ENCODE data around the gene BANF2.

The BANF2 gene

GRCh38 chr20:17711267-17711627, 11.5 kb downstream of the BANF2 start:
- Histone ChIP-seq H3K36me3 (ENCODE audit: low read depth) (no peaks in the 10 kb centered on the region), H3K9me3 (ENCODE audit: severe bottlenecking) (no peaks in the 10 kb centered on the region), H3K27ac (ENCODE audit: poor library complexity, severe bottlenecking) (no peak overlapping the region), H3K4me1 (ENCODE audit: insufficient read depth, poor library complexity, severe bottlenecking) (no peaks in the 10 kb centered on the region), H3K4me3 (ENCODE audit: severe bottlenecking) (no peak overlapping the region), H3K27me3 (ENCODE audit: insufficient read depth, poor library complexity, severe bottlenecking) (no peaks in the 10 kb centered on the region)
- ATAC-seq (ENCODE audit: low read depth) (no peak), DNase-seq (ENCODE audit: low spot score) (no peak)
- TF ChIP-seq CTCF (IDR thresholded peaks at IDR 0.05; ENCODE audit: poor library complexity, severe bottlenecking): no peak

DNA sequence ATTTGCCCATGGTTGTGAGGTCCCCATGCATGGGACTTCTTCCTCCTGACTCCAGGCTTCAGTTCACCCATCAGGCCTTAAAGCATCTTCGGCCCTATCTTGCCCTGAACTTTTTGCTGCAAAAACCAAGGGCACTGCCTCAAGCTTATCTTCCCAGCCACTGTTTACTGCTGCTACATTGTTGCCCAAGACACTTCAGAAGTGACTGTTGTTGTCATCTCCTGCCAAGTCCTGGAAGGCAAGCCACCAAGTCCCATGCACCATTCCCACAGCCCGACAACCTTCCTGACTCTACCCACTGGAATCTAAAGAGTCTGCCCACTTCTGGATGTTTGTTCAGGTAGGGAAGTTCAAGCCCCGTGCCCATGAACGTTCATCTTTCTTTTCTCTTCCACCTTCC, 12.4 kb downstream of the BANF2 start:
- no peak overlapping the region for H3K27ac ChIP-seq (ENCODE audit: poor library complexity, severe bottlenecking)
- no peaks in the 10 kb centered on the region for H3K27me3 ChIP-seq (ENCODE audit: insufficient read depth, poor library complexity, severe bottlenecking)
- DNase-seq (ENCODE audit: low spot score) (no peak), ATAC-seq (ENCODE audit: low read depth) (no peak)
- no peaks in the 10 kb centered on the region for H3K9me3 ChIP-seq (ENCODE audit: severe bottlenecking)
- no peaks in the 10 kb centered on the region for H3K4me1 ChIP-seq (ENCODE audit: insufficient read depth, poor library complexity, severe bottlenecking)
- H3K4me3 ChIP-seq (ENCODE audit: severe bottlenecking): no peak overlapping the region
- TF ChIP-seq CTCF (IDR thresholded peaks at IDR 0.05; ENCODE audit: poor library complexity, severe bottlenecking): no peak
- H3K36me3 ChIP-seq (ENCODE audit: low read depth): no peaks in the 10 kb centered on the region

- H3K9me3 ChIP-seq (ENCODE audit: severe bottlenecking): no peaks in the 10 kb centered on the region
- no peaks in the 10 kb centered on the region for H3K27me3 ChIP-seq (ENCODE audit: insufficient read depth, poor library complexity, severe bottlenecking)
- no peak for TF ChIP-seq CTCF (IDR thresholded peaks at IDR 0.05; ENCODE audit: poor library complexity, severe bottlenecking)
- no peaks in the 10 kb centered on the region for H3K36me3 ChIP-seq (ENCODE audit: low read depth)
- DNase-seq (ENCODE audit: low spot score) (no peak), ATAC-seq (ENCODE audit: low read depth) (no peak)
- no peak overlapping the region for H3K4me3 ChIP-seq (ENCODE audit: severe bottlenecking)
- H3K27ac ChIP-seq (ENCODE audit: poor library complexity, severe bottlenecking): no peak overlapping the region
- H3K4me1 ChIP-seq (ENCODE audit: insufficient read depth, poor library complexity, severe bottlenecking): no peaks in the 10 kb centered on the region
These were observed 12.9 kb downstream of the BANF2 start for GRCh38 chr20:17712708-17713107.

GRCh38 chr20:17714597-17714996, 14.8 kb downstream of the BANF2 start:
- Histone ChIP-seq H3K27ac (ENCODE audit: poor library complexity, severe bottlenecking) (no peak overlapping the region), H3K9me3 (ENCODE audit: severe bottlenecking) (no peaks in the 10 kb centered on the region), H3K4me1 (ENCODE audit: insufficient read depth, poor library complexity, severe bottlenecking) (no peaks in the 10 kb centered on the region), H3K27me3 (ENCODE audit: insufficient read depth, poor library complexity, severe bottlenecking) (no peaks in the 10 kb centered on the region), H3K36me3 (ENCODE audit: low read depth) (no peaks in the 10 kb centered on the region), H3K4me3 (ENCODE audit: severe bottlenecking) (no peak overlapping the region)
- DNase-seq (ENCODE audit: low spot score) (no peak), ATAC-seq (ENCODE audit: low read depth) (no peak)
- no peak for TF ChIP-seq CTCF (IDR thresholded peaks at IDR 0.05; ENCODE audit: poor library complexity, severe bottlenecking)

GRCh38 chr20:17715075-17715474, 15.3 kb downstream of the BANF2 start:
- no peak for TF ChIP-seq CTCF (IDR thresholded peaks at IDR 0.05; ENCODE audit: poor library complexity, severe bottlenecking)
- Histone ChIP-seq H3K27me3 (ENCODE audit: insufficient read depth, poor library complexity, severe bottlenecking) (no peaks in the 10 kb centered on the region), H3K9me3 (ENCODE audit: severe bottlenecking) (no peaks in the 10 kb centered on the region), H3K36me3 (ENCODE audit: low read depth) (no peaks in the 10 kb centered on the region), H3K4me1 (ENCODE audit: insufficient read depth, poor library complexity, severe bottlenecking) (no peaks in the 10 kb centered on the region), H3K27ac (ENCODE audit: poor library complexity, severe bottlenecking) (no peak overlapping the region), H3K4me3 (ENCODE audit: severe bottlenecking) (no peak overlapping the region)
- DNase-seq (ENCODE audit: low spot score): no peak
- ATAC-seq (ENCODE audit: low read depth): no peak

Measured in RWPE2 (cell line).